Hepatocyte (in vitro differentiated cells): ENCODE measurements around the gene IQGAP2.

Experiments used
- EZH2phosphoT487 ChIP-seq: fragments of 200-600 bp; sonication (generic); IDR thresholded peaks from one replicate; pipeline ENCODE4 v1.6.1; 2018; ENCODE audit warnings: antibody characterized with exemption, mild to moderate bottlenecking, low read depth, moderate library complexity; ENCODE audit not compliant: unreplicated experiment, severe bottlenecking
- TF ChIP-seq, protein P1 (sequence below): fragments of 200-600 bp; sonication (generic); IDR thresholded peaks from 2 replicates; pipeline ENCODE4 v1.5.1; 2016; ENCODE audit warnings: antibody characterized with exemption, mild to moderate bottlenecking; ENCODE audit not compliant: poor library complexity

DNA sequence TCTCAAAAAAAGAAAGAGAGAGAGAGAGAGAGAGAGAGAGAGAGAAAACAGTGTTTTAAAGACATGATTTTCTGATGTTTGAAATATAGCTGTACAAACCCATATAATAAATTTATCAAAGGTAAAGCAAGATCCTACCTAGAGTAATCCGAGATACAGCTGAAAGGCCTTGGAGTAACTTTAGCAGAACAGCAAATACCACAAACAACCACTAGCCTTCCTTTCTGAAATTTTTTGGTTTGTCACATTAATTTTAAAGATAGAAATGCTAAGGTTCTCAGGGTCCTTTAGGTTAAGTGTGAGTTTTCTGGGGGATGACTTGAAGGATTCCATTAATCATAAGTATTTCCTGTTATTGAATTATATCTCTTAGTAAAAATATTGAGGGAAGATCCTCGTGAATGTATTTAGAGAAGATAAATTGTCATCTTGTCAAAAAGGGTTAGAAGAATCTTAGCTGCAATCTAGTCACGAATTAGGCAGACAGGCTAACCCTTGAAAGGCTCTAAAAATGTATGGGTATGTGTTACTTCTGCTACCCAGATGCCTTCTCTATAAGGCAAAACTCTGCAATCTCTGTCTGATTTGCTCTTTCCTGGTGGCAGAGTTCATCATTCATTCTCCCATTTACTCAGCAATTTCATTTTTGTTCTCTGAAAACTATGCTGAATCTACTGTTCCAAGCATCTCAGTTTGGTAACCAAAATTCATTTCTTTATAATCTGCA, 192.8 kb downstream of the IQGAP2 start:
- TF ChIP-seq, protein P1, sequence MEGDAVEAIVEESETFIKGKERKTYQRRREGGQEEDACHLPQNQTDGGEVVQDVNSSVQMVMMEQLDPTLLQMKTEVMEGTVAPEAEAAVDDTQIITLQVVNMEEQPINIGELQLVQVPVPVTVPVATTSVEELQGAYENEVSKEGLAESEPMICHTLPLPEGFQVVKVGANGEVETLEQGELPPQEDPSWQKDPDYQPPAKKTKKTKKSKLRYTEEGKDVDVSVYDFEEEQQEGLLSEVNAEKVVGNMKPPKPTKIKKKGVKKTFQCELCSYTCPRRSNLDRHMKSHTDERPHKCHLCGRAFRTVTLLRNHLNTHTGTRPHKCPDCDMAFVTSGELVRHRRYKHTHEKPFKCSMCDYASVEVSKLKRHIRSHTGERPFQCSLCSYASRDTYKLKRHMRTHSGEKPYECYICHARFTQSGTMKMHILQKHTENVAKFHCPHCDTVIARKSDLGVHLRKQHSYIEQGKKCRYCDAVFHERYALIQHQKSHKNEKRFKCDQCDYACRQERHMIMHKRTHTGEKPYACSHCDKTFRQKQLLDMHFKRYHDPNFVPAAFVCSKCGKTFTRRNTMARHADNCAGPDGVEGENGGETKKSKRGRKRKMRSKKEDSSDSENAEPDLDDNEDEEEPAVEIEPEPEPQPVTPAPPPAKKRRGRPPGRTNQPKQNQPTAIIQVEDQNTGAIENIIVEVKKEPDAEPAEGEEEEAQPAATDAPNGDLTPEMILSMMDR: no peak
- TF ChIP-seq EZH2phosphoT487: no peak
